ENCODE measurements around the gene ARID1B. TPM values are rescaled to one million over a fixed set of nuclear protein-coding genes. Genes with fewer than 3 reads are reported as not detected.
A peak's percentile ranks its signal among the peaks of the same experiment; 100 is the strongest.

The ARID1B gene
- total and polyA plus RNA-seq, 10 of the 15 experiments (the other 5 are each of a cell fraction or from before 2014, with no cell fraction given) = 24.7 to 133 (median 54.6) TPM

GRCh38 chr6:157093536-157093935 is 316.4 kb downstream of the ARID1B start:
- H3K9ac ChIP-seq (ENCODE audit: control insufficient read depth, insufficient read depth, low read length) = no peak overlapping the region
- H3K79me2 ChIP-seq (ENCODE audit: control insufficient read depth, insufficient read depth, low read length) = no peaks in the 10 kb centered on the region
- no peaks in the 10 kb centered on the region for H3K27me3 ChIP-seq (replicated peaks in 1 of 2; ENCODE audit: control insufficient read depth in 2 of 2, insufficient read depth in 2 of 2, low read length in 1 of 2)
- H3K36me3 ChIP-seq (ENCODE audit: control insufficient read depth in 2 of 2, insufficient read depth in 2 of 2, low read length in 1 of 2) = peaks cover 0 to 27% of the 10 kb centered on the region in 2 experiments; a peak in 3 of 4 replicates
- in situ Hi-C loops (cut with MboI) (no loop called here), intact Hi-C loops (cut with micrococcal nuclease; ENCODE audit: unreplicated experiment) (no loop called here)
- POLR2A ChIA-PET = no interaction called here
- H4K20me1 ChIP-seq (ENCODE audit: control insufficient read depth, insufficient read depth) = peaks cover 10% of the 10 kb centered on the region; the same call in 1 of the 2 replicates
- SMC1A ChIA-PET (ENCODE audit: uncharacterized antibody, unreplicated experiment) = no interaction called here
- BruUV-seq (replicated peaks) = no TSS peak
- H3K4me1 ChIP-seq (ENCODE audit: control insufficient read depth, insufficient read depth, low read length) = peaks cover 4% of the 10 kb centered on the region; the same call in 1 of the 2 replicates
- peak overlapping the region; percentile 58 for H3K4me2 ChIP-seq (ENCODE audit: control insufficient read depth, insufficient read depth)
- no peak for ATAC-seq
- 100% methylated on average over 3 of the region's 3 CpGs for WGBS (ENCODE audit: insufficient coverage, insufficient replicate concordance, low lambda C conversion rate, missing lambda C conversion rate)
- CTCF ChIA-PET = interaction anchor here (0.6 kb wide), 2 partner anchors 115 to 1610 kb away, joined by 3 read pairs; no protein-coding TSS in a partner anchor
- no peak for DNase-seq (ENCODE audit: low read depth, low spot score)
- no peaks in the 10 kb centered on the region for H3K9me3 ChIP-seq (replicated peaks; ENCODE audit: control insufficient read depth, insufficient read depth, low read length)
- no peak overlapping the region for H3K4me3 ChIP-seq
- no peak overlapping the region for H3K27ac ChIP-seq (ENCODE audit: control insufficient read depth, insufficient read depth)
- no peak for FAIRE-seq
- RAD21 ChIA-PET (ENCODE audit: unreplicated experiment) = no interaction called here
- H2AFZ ChIP-seq (ENCODE audit: control insufficient read depth, low read depth, low read length) = no peak overlapping the region
- TF ChIP-seq CHD1 (IDR thresholded peaks at IDR 0.05; ENCODE audit: low read depth, low read length) = no peak
- no peak for TF ChIP-seq CTCF (IDR thresholded peaks at IDR 0.05 in 2 of 3, conservative IDR thresholded peaks at IDR 0.05 in 1 of 3; ENCODE audit: control insufficient read depth in 2 of 3, extremely low read depth in 1 of 3, insufficient read depth in 1 of 3, low read depth in 3 of 3, low read length in 3 of 3)
- TF ChIP-seq CBX5 (IDR thresholded peaks at IDR 0.05; ENCODE audit: low read depth) = no peak
- no peak for TF ChIP-seq KDM1A (IDR thresholded peaks at IDR 0.05; ENCODE audit: borderline replicate concordance)
- TF ChIP-seq WRNIP1 (IDR thresholded peaks at IDR 0.05; ENCODE audit: borderline replicate concordance, low read depth, low read length) = no peak
- no peak for TF ChIP-seq ELK1 (IDR thresholded peaks at IDR 0.05; ENCODE audit: low read depth, low read length)
- TF ChIP-seq, protein P1, sequence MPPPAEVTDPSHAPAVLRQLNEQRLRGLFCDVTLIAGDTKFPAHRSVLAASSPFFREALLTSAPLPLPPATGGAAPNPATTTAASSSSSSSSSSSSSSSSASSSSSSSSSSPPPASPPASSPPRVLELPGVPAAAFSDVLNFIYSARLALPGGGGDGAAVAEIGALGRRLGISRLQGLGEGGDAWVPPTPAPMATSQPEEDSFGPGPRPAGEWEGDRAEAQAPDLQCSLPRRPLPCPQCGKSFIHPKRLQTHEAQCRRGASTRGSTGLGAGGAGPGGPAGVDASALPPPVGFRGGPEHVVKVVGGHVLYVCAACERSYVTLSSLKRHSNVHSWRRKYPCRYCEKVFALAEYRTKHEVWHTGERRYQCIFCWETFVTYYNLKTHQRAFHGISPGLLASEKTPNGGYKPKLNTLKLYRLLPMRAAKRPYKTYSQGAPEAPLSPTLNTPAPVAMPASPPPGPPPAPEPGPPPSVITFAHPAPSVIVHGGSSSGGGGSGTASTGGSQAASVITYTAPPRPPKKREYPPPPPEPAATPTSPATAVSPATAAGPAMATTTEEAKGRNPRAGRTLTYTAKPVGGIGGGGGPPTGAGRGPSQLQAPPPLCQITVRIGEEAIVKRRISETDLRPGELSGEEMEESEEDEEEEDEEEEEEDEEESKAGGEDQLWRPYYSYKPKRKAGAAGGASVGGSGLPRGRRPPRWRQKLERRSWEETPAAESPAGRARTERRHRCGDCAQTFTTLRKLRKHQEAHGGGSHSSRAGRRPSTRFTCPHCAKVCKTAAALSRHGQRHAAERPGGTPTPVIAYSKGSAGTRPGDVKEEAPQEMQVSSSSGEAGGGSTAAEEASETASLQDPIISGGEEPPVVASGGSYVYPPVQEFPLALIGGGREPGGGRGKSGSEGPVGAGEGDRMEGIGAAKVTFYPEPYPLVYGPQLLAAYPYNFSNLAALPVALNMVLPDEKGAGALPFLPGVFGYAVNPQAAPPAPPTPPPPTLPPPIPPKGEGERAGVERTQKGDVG (CRISPR knock-in tag; IDR thresholded peaks at IDR 0.05) = no peak
- TF ChIP-seq LARP7 (IDR thresholded peaks at IDR 0.05) = no peak
- no peak for TF ChIP-seq HDAC6 (IDR thresholded peaks at IDR 0.05; ENCODE audit: unreplicated experiment)
- TF ChIP-seq ZNF24 (IDR thresholded peaks at IDR 0.05) = no peak
- TF ChIP-seq SREBF2 (IDR thresholded peaks at IDR 0.05; ENCODE audit: low read length) = no peak
- TF ChIP-seq, protein P2, sequence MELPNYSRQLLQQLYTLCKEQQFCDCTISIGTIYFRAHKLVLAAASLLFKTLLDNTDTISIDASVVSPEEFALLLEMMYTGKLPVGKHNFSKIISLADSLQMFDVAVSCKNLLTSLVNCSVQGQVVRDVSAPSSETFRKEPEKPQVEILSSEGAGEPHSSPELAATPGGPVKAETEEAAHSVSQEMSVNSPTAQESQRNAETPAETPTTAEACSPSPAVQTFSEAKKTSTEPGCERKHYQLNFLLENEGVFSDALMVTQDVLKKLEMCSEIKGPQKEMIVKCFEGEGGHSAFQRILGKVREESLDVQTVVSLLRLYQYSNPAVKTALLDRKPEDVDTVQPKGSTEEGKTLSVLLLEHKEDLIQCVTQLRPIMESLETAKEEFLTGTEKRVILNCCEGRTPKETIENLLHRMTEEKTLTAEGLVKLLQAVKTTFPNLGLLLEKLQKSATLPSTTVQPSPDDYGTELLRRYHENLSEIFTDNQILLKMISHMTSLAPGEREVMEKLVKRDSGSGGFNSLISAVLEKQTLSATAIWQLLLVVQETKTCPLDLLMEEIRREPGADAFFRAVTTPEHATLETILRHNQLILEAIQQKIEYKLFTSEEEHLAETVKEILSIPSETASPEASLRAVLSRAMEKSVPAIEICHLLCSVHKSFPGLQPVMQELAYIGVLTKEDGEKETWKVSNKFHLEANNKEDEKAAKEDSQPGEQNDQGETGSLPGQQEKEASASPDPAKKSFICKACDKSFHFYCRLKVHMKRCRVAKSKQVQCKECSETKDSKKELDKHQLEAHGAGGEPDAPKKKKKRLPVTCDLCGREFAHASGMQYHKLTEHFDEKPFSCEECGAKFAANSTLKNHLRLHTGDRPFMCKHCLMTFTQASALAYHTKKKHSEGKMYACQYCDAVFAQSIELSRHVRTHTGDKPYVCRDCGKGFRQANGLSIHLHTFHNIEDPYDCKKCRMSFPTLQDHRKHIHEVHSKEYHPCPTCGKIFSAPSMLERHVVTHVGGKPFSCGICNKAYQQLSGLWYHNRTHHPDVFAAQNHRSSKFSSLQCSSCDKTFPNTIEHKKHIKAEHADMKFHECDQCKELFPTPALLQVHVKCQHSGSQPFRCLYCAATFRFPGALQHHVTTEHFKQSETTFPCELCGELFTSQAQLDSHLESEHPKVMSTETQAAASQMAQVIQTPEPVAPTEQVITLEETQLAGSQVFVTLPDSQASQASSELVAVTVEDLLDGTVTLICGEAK (IDR thresholded peaks at IDR 0.05; ENCODE audit: borderline replicate concordance) = no peak

Measured in GM12878 (cell line).